Measurements from ENCODE around the gene GRM8.
"Not testable (repeated sequence)": the region's sequence is repeated elsewhere in the genome, so short reads cannot be mapped to it uniquely, and the experiment has no call there.

GRM8 gene

DNA sequence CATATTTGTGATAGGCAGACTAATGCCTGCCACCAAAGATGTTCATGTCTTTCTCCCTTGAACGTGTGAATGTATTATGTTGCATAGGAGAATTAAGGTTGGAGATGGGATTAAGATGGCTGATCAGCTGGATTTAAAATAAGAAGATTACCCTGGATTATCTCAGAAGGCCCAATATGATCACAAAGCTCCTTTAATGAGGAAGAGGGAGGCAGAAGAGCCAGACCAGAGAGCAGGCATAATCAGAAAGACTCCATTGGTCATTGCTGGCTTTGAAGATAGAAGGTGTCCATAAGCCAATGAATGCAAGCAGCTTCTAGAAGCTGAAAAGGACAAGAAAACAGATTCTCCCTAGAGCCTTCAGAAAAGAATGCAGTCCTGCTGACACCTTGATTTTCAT lies 410.3 kb downstream of the GRM8 start:
- no peak for DNase-seq (ENCODE audit: low read depth)
- H3K4me3 ChIP-seq (ENCODE audit: control insufficient read depth, low read depth, low read length): no peak overlapping the region
- TF ChIP-seq CTCF (conservative IDR thresholded peaks at IDR 0.05; ENCODE audit: control insufficient read depth, insufficient read depth, low read depth, low read length): no peak

- H3K4me3 ChIP-seq (ENCODE audit: control insufficient read depth, low read depth, low read length): no peak overlapping the region
- no peak for DNase-seq (ENCODE audit: low read depth)
- TF ChIP-seq CTCF (conservative IDR thresholded peaks at IDR 0.05; ENCODE audit: control insufficient read depth, insufficient read depth, low read depth, low read length): no peak
Observed at GRCh38 chr7:126840869-126841268, 411.9 kb downstream of the GRM8 start.

GRCh38 chr7:126839624-126840023 lies 413.1 kb downstream of the GRM8 start:
- DNase-seq (ENCODE audit: low read depth): no peak
- TF ChIP-seq CTCF (conservative IDR thresholded peaks at IDR 0.05; ENCODE audit: control insufficient read depth, insufficient read depth, low read depth, low read length): no peak

DNA sequence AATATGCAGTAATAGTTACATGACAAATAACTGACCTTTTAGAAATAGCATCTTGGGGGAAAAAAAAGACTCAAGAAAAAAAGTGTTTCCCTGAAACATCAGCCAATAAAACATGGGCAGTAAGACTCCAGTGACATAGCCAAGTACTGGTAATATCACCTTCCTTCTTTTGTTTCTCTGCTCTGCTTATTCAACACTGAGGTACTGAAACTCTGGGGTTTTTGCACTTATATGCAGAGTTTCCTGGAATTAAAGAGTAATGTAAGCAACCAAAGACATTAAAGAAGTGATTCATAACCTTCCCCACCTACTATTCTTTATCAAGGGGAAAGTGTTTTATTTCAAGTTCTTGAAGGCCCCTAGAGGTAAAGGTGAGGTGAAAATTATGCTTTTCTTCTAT lies 414.5 kb downstream of the GRM8 start:
- no peak for DNase-seq (ENCODE audit: low read depth)
- no peak for TF ChIP-seq CTCF (conservative IDR thresholded peaks at IDR 0.05; ENCODE audit: control insufficient read depth, insufficient read depth, low read depth, low read length)
- H3K4me3 ChIP-seq (ENCODE audit: control insufficient read depth, low read depth, low read length): no peak overlapping the region

More at GRCh38 chr7:126839624-126840023, 413.1 kb downstream of the GRM8 start:
- H3K4me3 ChIP-seq (ENCODE audit: control insufficient read depth, low read depth, low read length): no peak overlapping the region

DNA sequence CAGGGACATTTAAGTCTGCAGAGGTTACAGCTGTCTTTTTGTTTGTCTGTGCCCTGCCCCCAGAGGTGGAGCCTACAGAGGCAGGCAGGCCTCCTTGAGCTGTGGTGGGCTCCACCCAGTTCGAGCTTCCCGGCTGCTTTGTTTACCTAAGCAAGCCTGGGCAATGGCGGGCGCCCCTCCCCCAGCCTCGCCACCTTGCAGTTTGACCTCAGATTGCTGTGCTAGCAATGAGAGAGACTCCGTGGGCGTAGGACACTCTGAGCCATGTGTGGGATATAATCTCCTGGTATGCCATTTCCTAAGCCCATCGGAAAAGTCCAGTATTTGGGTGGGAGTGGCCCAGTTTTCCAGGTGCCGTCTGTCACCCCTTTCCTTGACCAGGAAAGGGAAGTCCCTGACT lies 421.5 kb downstream of the GRM8 start:
- H3K4me3 ChIP-seq (ENCODE audit: control insufficient read depth, low read depth, low read length); DNase-seq (ENCODE audit: low read depth): not testable (repeated sequence)

GRCh38 chr7:126820925-126821324 lies 431.8 kb downstream of the GRM8 start:
- H3K4me3 ChIP-seq (ENCODE audit: control insufficient read depth, low read depth, low read length): no peak overlapping the region
- TF ChIP-seq CTCF (conservative IDR thresholded peaks at IDR 0.05; ENCODE audit: control insufficient read depth, insufficient read depth, low read depth, low read length): no peak
- no peak for DNase-seq (ENCODE audit: low read depth)

DNA sequence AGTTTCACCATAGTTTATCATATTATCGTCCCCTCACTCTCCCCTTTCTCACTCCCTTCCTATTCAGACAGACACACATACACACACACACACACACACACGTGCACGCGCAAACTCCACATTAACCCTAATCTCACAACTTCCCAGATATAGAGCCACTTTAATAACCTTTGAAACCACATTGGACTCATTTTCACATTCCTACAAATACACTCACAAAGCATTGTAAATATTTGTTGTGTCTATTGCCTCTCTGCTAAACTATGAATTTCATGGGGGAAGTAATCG lies 433.6 kb downstream of the GRM8 start:
- H3K4me3 ChIP-seq (ENCODE audit: control insufficient read depth, low read depth, low read length): no peak overlapping the region

More for the DNA sequence above, 433.6 kb downstream of the GRM8 start:
- no peak for TF ChIP-seq CTCF (conservative IDR thresholded peaks at IDR 0.05; ENCODE audit: control insufficient read depth, insufficient read depth, low read depth, low read length)
- DNase-seq (ENCODE audit: low read depth): no peak
